Measurements from ENCODE around the gene CD207. TPM values are rescaled to one million over a fixed set of nuclear protein-coding genes. Genes with fewer than 3 reads are reported as not detected.
"Not testable (repeated sequence)": the region's sequence is repeated elsewhere in the genome, so short reads cannot be mapped to it uniquely, and the experiment has no call there.

The CD207 gene
- total RNA-seq, 4 donors from 2014 or later, result not detected

- in situ Hi-C loops (cut with MboI; ENCODE audit: low sequenced_read_pairs in 4 of 4) (no loop called here), intact Hi-C loops (cut with DNase I; ENCODE audit: low total_unique reads) (no loop called here)
- Histone ChIP-seq H3K36me3 (no peaks in the 10 kb centered on the region), H3K9me3 (no peaks in the 10 kb centered on the region), H3K4me3 (no peak overlapping the region), H3K27ac (no peak overlapping the region), H3K27me3 (no peaks in the 10 kb centered on the region), H3K4me1 (no peaks in the 10 kb centered on the region)
- DNase-seq (no peak), ATAC-seq (no peak)
- TF ChIP-seq CTCF (IDR thresholded peaks at IDR 0.05 in 4 of 5, conservative IDR thresholded peaks at IDR 0.05 in 1 of 5) (no peak), POLR2A (IDR thresholded peaks at IDR 0.05) (no peak)
Observed at GRCh38 chr2:70806620-70807019, 29.0 kb downstream of the CD207 start.

GRCh38 chr2:70806013-70806412, 29.6 kb downstream of the CD207 start:
- no peak for ATAC-seq
- intact Hi-C loops (cut with DNase I; ENCODE audit: low total_unique reads) (no loop called here), in situ Hi-C loops (cut with MboI; ENCODE audit: low sequenced_read_pairs in 4 of 4) (no loop called here)
- Histone ChIP-seq H3K27ac (no peak overlapping the region), H3K4me3 (no peak overlapping the region), H3K27me3 (no peaks in the 10 kb centered on the region), H3K36me3 (no peaks in the 10 kb centered on the region), H3K4me1 (no peaks in the 10 kb centered on the region), H3K9me3 (no peaks in the 10 kb centered on the region)
- TF ChIP-seq CTCF (IDR thresholded peaks at IDR 0.05 in 4 of 5, conservative IDR thresholded peaks at IDR 0.05 in 1 of 5) (no peak), POLR2A (IDR thresholded peaks at IDR 0.05) (no peak)
- no peak for DNase-seq

- in situ Hi-C loops (cut with MboI; ENCODE audit: low sequenced_read_pairs in 4 of 4), result no loop called here
- H3K9me3 ChIP-seq, result no peaks in the 10 kb centered on the region
- no peaks in the 10 kb centered on the region for H3K36me3 ChIP-seq
- ATAC-seq (no peak), DNase-seq (no peak)
- H3K27me3 ChIP-seq, result no peaks in the 10 kb centered on the region
- H3K27ac ChIP-seq, result no peak overlapping the region
- H3K4me3 ChIP-seq, result no peak overlapping the region
- no peaks in the 10 kb centered on the region for H3K4me1 ChIP-seq
- TF ChIP-seq POLR2A (IDR thresholded peaks at IDR 0.05), result no peak
- no peak for TF ChIP-seq CTCF (IDR thresholded peaks at IDR 0.05 in 4 of 5, conservative IDR thresholded peaks at IDR 0.05 in 1 of 5)
- intact Hi-C loops (cut with DNase I; ENCODE audit: low total_unique reads), result no loop called here
Observed at GRCh38 chr2:70801607-70802263, 33.9 kb downstream of the CD207 start.

GRCh38 chr2:70799706-70800105, 35.9 kb downstream of the CD207 start:
- intact Hi-C loops (cut with DNase I; ENCODE audit: low total_unique reads) (no loop called here), in situ Hi-C loops (cut with MboI; ENCODE audit: low sequenced_read_pairs in 4 of 4) (loop anchor here in 1 of 4 donors (25.0 kb wide), 1 partner anchor 138 kb away; the partner anchor contains the start of gene ATP6V1B1)
- Histone ChIP-seq H3K27ac (no peak overlapping the region), H3K4me3 (no peak overlapping the region), H3K9me3 (no peaks in the 10 kb centered on the region), H3K4me1 (no peaks in the 10 kb centered on the region), H3K36me3 (no peaks in the 10 kb centered on the region), H3K27me3 (no peaks in the 10 kb centered on the region)
- ATAC-seq (no peak), DNase-seq (no peak)
- TF ChIP-seq POLR2A (IDR thresholded peaks at IDR 0.05) (no peak), CTCF (IDR thresholded peaks at IDR 0.05 in 4 of 5, conservative IDR thresholded peaks at IDR 0.05 in 1 of 5) (no peak)

DNA sequence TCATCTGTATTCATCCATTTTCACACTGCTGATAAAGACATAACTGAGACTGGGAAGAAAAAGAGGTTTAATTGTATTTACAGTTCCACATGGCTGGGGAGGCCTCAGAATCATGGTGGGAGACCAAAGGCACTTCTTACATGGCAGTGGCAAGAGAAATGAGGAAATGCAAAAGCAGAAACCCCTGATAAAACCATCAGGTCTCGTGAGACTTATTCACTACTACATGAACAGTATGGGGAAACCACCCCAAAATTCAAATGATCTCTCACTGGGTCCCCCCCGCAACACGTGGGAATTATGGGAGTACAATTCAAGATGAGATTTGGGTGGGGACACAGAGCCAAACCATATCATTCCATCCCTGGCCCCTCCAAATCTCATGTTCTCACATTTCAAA, 37.6 kb downstream of the CD207 start:
- H3K27ac ChIP-seq; H3K36me3 ChIP-seq; H3K4me1 ChIP-seq; DNase-seq; intact Hi-C loops (cut with DNase I; ENCODE audit: low total_unique reads); H3K9me3 ChIP-seq; H3K27me3 ChIP-seq; H3K4me3 ChIP-seq; ATAC-seq: not testable (repeated sequence)
- in situ Hi-C loops (cut with MboI; ENCODE audit: low sequenced_read_pairs in 4 of 4), result loop anchor here in 1 of 4 donors (25.0 kb wide), 1 partner anchor 139 kb away; the partner anchor contains the start of gene ATP6V1B1

All from gastrocnemius medialis (tissue), 4 donors.